GM18519 (cell line): ENCODE data around the gene DNMT3A.

Source experiments
- ATAC-seq: cut with Tn5 transposase; IDR thresholded peaks from one replicate; pipeline ENCODE4 v1.9.1; 2021; ENCODE audit warnings: mild to moderate bottlenecking, moderate library complexity; ENCODE audit not compliant: unreplicated experiment, low FRiP score

Gene DNMT3A

DNA sequence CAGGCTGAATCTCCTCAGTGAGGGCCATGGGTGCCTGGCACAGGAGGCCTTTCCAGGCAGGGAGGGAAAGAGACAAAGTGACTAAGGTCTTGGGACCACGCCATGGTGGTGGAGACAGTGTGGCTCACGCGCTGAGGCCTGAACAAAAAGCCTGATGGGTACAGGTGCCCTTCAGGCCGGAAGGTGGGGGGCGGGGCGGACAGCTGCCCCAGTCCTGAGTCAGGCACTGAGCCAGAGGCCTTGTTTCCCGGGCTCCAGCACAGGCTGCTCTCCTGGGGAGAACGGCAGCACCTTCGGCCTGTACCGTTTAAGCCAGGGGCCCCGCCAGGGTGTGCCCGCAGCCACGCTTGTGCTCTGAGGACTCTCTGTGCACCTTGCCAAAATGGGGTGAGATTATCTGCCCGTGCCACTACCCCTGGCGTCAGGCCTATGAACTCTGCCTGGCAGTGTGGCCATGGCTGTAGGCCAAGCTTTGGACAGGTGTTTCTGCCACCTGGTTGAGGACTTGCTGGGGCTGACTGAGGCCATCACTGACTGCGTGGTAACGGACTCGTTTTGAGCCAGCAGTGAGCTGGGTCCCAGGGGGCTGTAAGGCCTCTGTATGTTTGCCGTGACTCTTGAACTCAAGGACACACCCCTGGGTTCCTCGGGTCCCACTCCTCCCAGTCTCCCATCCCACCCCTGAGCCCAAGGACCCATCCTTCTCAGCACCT lies 31.7 kb upstream of the DNMT3A start:
- ATAC-seq = no peak

DNA sequence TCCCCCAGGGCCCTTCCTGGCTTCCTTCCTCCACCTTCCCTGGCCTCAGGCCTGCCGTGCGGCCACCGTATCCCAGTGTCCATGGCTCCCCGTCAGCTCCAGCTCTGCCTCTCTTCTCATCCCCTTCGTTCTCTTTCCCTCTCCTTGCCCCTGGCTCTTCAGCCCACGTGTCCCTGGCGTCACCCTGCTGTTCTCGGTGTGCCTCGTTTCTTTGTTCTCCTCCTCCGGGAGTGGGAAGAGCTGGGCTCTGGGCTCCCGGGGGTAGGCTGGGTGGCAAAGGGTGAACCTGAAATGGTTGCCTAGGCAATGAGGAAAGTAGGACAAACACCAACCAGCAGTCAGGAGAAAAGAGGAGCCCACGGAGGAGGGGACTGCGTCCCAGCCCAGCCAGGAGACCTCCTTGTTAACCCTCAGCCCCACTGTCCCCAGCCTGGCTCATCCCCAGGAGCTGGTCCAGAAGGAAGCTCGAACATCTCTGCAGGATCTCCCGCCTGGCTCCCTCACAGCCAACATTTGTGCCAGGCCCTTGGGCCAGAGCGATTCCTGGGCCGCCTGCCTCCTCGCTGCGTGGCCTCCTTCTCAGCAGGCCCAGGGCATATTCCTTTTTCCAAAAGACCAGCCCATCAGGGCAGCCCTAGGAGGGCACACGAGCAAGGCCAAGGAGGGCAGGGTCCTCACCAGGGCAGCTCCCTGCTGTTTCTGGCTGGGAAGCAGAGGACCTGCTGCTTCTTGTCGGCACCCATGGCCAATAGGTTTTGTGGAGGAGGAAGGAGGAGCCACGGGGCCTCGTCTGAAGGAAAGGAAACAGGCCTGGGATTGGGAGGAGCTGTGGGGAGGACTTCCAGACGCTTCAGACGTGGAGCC lies 30.9 kb upstream of the DNMT3A start:
- no peak for ATAC-seq

DNA sequence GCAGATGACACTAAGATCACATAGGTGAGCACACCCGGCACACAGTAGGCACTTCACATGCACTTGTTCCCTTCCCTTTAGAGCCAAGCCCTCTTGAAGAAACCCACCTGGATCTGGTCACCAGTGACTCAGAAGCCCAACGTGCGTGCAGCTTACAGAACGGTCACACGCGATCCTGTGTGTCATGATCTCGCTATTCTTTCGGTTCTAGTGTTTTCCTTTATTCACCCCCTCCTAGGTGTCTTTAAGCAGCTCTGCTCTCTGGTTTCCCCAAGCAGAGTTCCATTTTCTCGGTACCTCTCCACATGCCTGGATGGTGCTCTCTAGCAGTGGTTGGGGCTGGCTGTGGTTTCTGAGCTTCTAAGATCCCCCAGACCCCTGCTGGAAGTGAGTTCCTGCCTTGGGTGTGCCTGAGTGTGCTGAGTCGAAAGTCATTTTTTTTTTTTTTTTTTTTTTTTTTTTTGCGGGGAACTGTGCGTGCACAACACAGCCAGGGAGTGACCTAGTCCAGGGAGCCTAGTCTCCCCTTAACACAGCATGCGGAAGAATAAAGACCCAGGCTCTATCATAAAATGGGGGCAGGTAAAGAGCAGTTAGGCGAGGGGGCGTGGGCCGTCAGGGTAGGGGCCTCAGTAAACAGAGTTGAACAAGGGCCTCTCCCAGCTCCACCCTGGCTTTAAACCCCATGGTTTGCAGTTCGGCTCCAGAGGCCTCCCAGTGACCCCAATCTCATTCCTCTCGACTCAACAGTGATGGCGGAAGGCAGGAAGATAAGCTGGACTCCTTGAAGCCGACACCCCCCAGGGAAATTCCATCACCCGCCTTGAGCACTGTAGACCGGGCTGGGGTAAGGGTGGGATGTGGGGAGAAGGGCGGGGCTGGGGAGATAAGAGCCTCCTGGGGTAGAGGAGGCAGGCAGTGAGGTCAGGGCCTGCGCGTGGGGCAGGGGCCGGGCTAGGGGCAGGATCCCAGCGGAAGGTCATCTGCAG lies 29.8 kb upstream of the DNMT3A start:
- no peak for ATAC-seq

DNA sequence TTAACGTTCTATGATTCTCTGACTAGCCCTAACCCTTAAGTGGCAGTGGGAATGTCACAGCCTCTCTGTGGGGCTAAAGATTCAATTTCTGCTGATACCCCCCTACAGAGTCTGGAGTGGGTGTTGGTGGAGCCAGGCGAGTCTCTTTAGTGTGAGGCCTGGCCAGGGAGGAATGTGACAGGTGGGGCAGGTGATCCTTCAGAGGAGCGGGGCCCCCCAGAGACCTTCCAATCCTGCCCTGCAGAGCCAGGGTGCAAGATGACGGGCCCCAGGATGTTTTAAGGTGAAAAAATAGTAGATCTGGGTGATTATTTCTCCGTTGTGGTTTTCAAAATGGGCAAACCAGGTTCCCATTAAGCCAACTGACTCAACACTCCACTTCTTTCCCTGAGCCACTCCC lies 28.2 kb upstream of the DNMT3A start:
- no peak for ATAC-seq

DNA sequence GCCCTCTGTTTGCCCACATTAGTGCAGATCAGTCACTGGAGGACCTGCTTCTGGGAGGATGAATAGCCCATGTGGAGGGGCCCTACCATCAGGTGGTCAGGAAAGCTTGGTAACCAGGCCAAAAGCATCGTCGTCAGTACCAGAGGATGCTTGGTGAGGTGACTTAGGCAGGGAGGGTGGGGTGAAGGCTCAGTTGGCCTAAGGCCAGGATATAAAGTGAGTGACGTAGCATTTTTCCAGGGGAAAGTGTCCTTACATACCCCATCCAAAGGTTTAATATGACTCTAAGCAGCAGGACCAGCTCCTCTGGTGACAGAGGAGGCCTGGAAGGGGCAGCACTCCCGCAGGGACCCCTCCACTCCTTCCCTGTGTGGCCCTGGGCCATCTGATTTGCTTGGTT lies 27.7 kb upstream of the DNMT3A start:
- ATAC-seq = no peak

DNA sequence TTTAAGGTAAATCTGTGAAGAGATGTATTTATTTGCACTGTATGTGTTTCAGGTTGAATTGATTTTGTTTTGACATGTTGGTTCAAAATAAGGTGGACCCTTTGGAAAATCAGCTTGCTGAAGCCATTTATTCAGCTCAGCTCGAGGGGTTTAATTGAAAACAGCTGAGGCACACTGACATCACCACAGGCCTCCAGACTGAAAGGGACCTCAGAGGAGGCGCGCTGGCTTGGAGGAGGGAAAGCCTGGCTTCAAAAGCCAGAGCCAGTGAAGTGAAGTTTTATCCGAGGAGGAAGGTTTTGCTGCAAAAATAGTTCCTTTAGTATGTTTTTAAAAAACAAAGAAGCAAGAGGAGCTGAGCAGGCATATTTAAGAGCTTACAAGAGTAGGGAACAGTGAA lies 26.9 kb upstream of the DNMT3A start:
- ATAC-seq = no peak

DNA sequence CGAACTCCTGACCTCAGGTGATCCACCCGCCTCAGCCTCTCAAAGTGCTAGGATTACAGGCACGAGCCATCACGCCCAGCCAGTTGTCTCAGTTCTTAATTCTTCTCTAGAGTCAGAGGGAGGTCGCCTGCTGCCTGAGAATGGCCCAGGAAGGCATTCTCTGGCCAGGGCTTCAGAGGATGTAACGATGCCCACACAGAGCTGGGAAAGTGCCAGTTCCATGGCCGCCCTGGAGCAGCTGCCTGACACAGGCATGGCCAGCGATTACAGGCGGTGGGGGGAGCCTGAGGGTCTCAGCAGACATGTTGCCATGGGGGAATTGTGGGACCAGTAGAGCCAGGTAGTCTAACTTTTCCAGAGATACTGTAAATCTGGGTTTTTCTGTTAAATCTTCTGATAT lies 25.6 kb upstream of the DNMT3A start:
- ATAC-seq = no peak

DNA sequence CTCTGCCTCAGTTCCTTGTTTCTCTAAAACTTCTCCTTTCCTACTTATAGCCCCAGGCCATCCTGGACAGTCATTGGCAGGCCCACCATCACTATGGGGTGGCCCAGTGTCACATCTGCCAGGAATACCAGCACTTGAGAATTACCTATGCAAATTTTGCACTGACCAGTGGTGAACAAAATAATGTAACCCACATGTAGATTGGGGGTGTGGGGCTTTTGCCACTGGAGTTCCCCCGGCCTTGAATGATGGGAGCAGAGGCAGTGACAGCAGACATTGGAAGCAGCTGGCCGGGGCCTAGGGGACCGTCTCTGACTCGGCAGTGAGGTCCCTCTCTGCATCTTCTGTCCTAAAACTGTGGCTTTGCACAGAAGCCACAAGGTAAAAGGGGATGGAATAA lies 24.9 kb upstream of the DNMT3A start:
- no peak for ATAC-seq

DNA sequence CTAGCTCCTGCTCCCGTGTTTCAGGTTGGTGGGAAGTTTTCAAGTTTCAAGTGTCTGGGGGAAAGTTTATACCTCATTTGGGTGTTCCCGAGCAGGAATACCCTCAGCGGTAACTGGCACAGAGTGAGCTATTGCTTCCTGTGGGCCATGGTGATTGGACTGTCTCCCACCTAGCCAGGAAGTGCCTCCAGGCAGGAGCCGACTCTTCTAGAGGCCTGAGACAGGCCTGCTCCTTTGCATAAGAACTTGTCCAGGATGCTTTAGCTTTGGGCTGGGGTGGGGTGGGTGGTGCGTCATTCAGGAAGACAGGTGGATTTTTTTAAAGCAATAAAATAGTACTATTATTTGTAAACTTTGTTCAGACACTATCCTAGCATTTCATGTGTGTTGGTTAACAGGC lies 23.5 kb upstream of the DNMT3A start:
- no peak for ATAC-seq

DNA sequence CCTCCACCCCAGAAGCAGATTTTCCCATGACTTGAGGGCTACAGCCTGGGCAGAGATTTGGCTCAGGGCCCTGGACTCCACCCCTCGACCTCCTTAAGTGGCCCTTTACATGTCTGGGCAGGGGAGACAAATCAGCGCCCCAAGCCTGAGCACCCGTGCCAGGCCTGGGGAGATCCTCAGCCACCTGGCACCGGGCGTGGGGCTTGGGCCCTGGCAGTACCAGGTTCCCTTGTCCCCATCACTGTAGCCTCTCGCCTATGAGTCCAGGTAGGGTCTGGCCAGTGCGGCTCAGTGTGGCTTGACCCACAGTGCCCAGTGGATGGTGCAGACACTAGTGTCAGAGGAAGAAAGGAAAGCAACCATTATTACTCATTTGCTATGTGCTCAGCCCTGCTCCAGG lies 22.0 kb upstream of the DNMT3A start:
- no peak for ATAC-seq

DNA sequence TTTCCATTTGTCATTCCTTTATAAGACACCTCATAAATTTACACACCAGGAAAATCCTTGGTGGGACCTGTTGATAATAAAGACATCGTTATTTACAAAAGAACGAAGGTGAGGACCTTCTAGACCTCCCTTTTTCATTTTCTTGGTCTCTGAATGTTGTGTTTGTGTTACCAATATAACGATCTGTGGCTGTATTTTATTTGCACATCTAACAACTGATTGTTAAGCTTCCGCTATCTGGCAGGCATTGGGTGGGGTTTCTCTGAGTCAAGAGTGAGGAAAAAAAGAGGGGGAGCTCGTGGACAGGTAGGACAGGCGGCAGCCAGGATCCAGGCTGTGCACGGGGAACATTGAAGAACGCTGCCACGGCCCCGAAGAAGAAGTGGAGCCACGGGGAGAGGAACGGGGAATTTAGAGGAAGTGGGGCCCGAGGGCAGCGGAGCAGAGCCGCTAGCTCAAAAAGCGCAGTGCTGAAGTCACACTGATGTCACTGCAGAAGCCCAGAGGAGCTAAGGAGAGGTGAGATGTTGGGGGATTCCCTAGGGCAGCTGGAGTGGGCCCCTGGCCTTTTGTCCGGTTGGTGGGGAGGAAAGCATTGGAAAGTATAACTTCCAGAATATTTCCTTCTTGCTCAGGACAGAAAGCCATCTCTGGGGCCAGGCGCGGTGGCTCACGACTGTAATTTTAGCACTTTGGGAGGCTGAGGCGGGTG lies 20.9 kb upstream of the DNMT3A start:
- peak; percentile 40 for ATAC-seq

DNA sequence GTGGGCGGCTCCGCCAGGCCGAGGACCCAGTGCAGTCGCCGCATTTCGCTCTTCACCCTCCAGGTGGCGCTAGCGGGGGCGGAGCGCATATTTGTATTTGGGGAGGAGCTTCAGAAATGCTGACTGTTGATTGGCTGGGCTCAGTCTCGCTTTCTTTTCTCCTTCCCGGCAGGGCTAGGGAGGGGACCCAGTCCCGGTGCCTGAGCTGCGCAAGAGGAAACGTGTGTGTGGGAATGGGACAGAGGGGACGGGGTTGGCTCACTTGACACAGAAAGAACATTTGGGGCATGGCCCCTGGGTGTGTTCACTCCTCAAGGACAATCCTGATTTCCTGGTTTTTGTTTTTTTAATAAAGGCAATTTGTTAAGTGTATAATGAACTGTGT lies 20.3 kb upstream of the DNMT3A start:
- ATAC-seq = peak; percentile 86

DNA sequence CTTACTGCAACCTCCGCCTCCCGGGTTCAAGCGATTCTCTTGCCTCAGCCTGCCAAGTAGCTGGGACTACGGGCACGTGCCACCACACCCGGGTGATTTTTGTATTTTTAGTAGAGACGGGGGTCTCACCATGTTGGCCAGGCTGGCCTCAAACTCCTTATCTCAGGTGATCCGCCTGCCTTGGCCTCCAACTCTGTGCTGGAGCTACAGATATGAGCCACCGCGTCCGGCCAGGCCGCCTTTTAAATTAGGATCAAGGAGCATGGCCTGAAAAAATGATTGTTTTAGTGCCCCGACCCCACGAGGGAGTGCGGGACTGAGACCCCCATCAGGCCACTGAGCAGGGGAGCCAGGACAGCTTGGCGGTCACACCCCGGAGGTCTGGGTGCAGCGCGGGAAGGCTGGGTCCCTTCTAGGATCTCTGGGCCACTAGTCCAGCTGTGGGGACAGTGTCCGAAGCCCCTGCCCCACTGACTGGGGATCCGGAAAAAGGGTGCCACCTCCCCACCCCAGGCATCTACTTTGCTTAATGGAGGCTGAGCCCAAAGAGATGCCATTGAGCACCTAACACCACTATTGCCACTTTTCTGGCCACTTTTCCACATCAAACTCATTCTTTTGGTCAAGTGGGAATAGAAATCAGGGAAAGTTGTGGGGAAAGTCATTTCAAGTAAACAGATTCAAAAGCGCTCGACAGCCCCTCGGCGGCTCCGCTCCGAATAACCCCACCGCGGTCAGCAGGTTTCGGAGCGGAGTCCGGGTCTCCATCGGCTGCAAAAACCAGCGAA lies 19.7 kb upstream of the DNMT3A start:
- no peak for ATAC-seq

DNA sequence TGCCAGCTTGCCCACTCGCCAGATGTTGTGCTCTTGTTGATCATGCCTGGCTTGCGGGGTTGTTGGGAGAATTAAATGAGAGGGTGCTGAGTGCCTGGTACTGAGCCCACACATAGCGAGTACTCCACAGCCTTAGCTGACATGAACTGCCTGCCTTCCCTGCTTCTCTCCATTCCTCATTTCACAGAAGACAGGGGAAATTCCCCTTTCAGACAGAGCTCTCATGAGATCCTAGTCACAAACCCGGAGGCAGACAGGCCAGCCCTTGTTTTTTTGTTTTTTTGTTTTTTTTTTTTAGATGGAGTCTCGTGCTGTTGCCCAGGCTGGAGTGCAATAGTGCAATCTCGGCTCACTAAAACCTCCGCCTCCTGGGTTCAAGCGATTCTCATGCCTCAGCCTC lies 17.1 kb upstream of the DNMT3A start:
- no peak for ATAC-seq

DNA sequence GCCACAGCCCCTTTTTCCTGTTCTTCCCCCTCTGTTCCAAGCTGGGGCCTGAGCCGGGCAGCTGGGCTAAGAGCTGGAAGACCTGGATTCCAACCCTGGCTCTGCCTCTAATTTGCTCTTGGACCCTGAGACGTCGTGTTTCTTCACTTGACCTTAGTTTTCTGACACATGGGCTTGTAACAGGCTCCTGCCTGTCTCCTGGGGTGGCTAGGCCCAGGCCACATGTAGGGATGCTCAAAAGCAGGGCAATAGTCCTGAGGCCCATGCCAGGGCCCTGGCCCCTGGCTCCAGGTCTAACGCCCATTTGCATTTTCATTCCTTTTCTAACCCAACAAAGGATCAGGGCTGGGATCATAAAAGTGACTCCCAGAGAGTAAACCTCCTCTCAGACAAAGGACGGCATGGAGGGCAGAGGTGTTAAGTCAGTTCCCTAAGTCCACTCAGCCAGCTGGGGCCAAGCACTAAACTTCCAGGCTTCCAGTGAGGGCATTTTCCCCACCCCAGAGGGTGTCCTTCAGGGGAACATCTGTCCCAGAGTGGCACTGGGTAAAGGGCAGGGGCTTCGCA lies 16.6 kb upstream of the DNMT3A start:
- ATAC-seq = no peak

DNA sequence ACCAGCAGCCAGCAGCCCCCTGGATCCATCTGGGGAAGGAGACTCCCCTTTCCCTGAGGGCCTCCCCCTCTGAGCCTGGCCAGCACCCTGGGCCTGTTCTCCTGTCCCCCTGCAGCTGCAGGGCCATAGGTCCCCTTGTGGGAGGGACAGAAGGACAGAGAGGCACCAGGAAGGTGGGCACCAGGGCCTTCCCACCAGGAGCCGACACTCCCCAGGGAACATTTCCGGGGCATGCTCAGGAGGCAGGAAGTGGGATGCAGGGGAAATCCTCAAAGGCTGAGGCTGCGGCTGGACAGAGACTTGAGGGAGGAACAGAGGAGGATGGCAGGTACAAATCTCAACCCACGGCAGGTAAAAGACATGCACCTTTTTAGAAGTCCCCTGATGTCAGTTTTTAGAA lies 14.4 kb upstream of the DNMT3A start:
- no peak for ATAC-seq

DNA sequence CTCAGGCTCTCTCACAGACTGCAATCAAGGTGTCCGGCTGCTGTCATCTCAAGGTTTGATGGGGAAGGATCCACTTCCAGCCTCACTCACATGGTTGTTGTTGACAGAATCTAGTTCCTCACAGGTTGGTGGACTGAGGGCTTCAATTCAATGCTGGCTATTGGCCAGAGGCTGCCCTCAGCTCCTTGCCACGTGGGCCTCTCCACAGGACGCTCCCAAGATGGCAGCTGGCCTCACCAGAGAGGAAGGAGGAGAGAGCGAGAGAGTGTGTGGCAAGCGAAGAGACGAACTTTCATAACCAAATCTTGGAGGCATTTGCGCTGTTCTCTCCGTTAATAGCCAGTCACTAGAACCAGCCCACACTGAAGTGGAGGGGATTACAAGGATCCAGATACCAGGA lies 13.5 kb upstream of the DNMT3A start:
- no peak for ATAC-seq

DNA sequence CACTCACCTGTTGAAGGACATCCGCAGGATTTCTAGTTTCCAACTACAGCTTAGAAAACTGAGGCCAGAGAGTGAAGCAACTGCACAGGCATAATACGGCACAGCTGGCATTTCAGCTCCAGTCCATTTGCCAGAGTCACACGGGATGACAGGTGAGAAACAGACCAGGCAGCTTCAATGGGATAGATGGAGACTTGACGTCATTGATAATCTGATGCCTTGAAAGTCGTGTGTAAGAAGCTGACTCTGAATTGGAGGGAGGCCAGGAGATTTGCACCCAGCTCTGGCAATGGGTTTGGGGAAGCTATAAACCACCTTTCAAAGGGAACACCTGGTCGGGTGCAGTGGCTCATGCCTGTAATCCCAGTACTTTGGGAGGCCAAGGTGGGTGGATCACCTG lies 12.4 kb upstream of the DNMT3A start:
- ATAC-seq = no peak

DNA sequence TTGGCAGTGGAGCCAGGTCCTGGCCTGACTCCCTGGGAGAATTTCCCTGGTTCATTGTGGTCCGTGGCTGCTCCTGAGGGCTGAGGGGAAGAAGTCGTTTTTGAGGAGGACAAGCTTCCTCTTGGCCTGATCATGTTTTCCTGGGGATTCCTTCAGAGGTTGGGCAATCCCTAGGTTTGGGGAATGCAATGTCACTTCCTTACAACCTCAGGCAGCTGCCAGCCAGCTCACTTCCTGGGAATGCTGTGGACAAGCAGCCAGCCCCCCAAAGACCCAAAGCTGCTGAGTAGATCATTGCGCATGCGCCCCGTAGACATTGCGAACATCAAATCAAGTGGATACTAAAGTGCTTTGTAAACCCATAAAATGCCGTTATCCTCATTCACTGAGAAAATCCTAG lies 7.7 kb upstream of the DNMT3A start:
- no peak for ATAC-seq
